Muscle of back (tissue), 11 donors: Measurements from ENCODE around the gene KRT35. TPM values are rescaled to one million over a fixed set of nuclear protein-coding genes. Genes with fewer than 3 reads are reported as not detected.

ENCODE experiments used
- DNase-seq, 3 donors: peaks; one replicate each; pipeline versions ENCODE4 v3.0.0 to v3.0.0-alpha.2; 2013
- polyA plus RNA-seq, 10 donors: library from polyadenylated mRNA; unstranded; fragments of 120-200 nt; gene quantifications; one replicate each; pipeline ENCODE4 v1.2.1, GENCODE V29; 2013; ENCODE audit not compliant: insufficient read length in 10 of 10

KRT35 gene
- polyA plus RNA-seq, 10 donors, result not detected

GRCh38 chr17:41490000-41490990 lies 9.3 kb upstream of the KRT35 start:
- no peak for DNase-seq

- DNase-seq, result no peak
These were observed 8.6 kb upstream of the KRT35 start, which contains the start of gene KRT36 for GRCh38 chr17:41489531-41489930. KRT36 (minus strand) TSS chr17:41489910; CDS start chr17:41489864, 46 bp downstream.

- DNase-seq, result no peak
These were observed 6.0 kb upstream of the KRT35 start for GRCh38 chr17:41486809-41487530.

GRCh38 chr17:41486316-41486715 lies 5.4 kb upstream of the KRT35 start:
- DNase-seq, result no peak

GRCh38 chr17:41484920-41485904 lies 4.3 kb upstream of the KRT35 start:
- no peak for DNase-seq

- DNase-seq, result no peak
These were observed 3.3 kb upstream of the KRT35 start for GRCh38 chr17:41483991-41484826.

- DNase-seq, result no peak
These were observed 2.6 kb upstream of the KRT35 start for GRCh38 chr17:41483531-41483930.

- DNase-seq, result no peak
These were observed 370 bp downstream of the KRT35 start for GRCh38 chr17:41480581-41480980.

- DNase-seq, result no peak
These were observed 815 bp downstream of the KRT35 start for GRCh38 chr17:41480136-41480535.

GRCh38 chr17:41478237-41478636 lies 2.7 kb downstream of the KRT35 start:
- no peak for DNase-seq

GRCh38 chr17:41476866-41477815 lies 3.8 kb downstream of the KRT35 start:
- no peak for DNase-seq

- no peak for DNase-seq
These were observed 5.5 kb downstream of the KRT35 start for GRCh38 chr17:41475421-41475820.

- no peak for DNase-seq
These were observed 6.1 kb downstream of the KRT35 start for GRCh38 chr17:41474863-41475262.

- no peak for DNase-seq
These were observed 12.6 kb downstream of the KRT35 start for GRCh38 chr17:41468346-41468745.

GRCh38 chr17:41467561-41467960 lies 13.4 kb downstream of the KRT35 start:
- DNase-seq, result no peak

GRCh38 chr17:41466988-41467387 lies 14.0 kb downstream of the KRT35 start, which contains the start of gene KRT32:
KRT32 (minus strand) TSS chr17:41467386; CDS start chr17:41467325, 61 bp downstream.
- DNase-seq, result no peak

GRCh38 chr17:41464682-41465081 lies 16.3 kb downstream of the KRT35 start:
- peak in 1 of 3 donors; percentile 83 for DNase-seq

- DNase-seq, result no peak
These were observed 16.8 kb downstream of the KRT35 start for GRCh38 chr17:41464173-41464572.

GRCh38 chr17:41463746-41464145 lies 17.2 kb downstream of the KRT35 start:
- DNase-seq, result no peak
